OCI-LY1 (cell line): ENCODE results near the gene B3GNT2.
"Not testable (repeated sequence)": the region's sequence is repeated elsewhere in the genome, so short reads cannot be mapped to it uniquely, and the experiment has no call there.

Source experiments
- H2AFZ ChIP-seq: fragments of 200-600 bp; sonication (generic), shearing (Covaris generic); 2 replicates; pipeline ENCODE4 v1.6.0; 2014; ENCODE audit warnings: antibody characterized with exemption, mild to moderate bottlenecking, low read length
- H3F3A ChIP-seq: fragments of 200-600 bp; sonication (generic), shearing (Covaris generic); 2 replicates; pipeline ENCODE4 v1.6.0; 2014; ENCODE audit warnings: mild to moderate bottlenecking, antibody characterized with exemption, low read length, moderate library complexity; ENCODE audit not compliant: insufficient read depth
- H3K27ac ChIP-seq: fragments of 200-600 bp; sonication (generic); 2 replicates; pipeline ENCODE4 v1.5.1; 2014; ENCODE audit warnings: low read length, mixed run types, mild to moderate bottlenecking, low read depth; ENCODE audit not compliant: poor library complexity, severe bottlenecking
- H3K27me3 ChIP-seq: fragments of 200-600 bp; sonication (generic); 2 replicates; pipeline ENCODE4 v1.6.0; 2014; ENCODE audit warnings: antibody characterized with exemption, mild to moderate bottlenecking, low read length, moderate library complexity; ENCODE audit not compliant: insufficient read depth
- H3K36me3 ChIP-seq: fragments of 200-600 bp; sonication (generic); 2 replicates; pipeline ENCODE4 v1.6.1; 2014; ENCODE audit warnings: mild to moderate bottlenecking, antibody characterized with exemption, low read length, moderate library complexity, mixed read lengths; ENCODE audit not compliant: insufficient read depth
- H3K4me1 ChIP-seq: fragments of 200-600 bp; sonication (generic); 2 replicates; pipeline ENCODE4 v1.5.1; 2014; ENCODE audit warnings: mild to moderate bottlenecking, low read length, moderate library complexity; ENCODE audit not compliant: insufficient read depth, severe bottlenecking
- H3K4me2 ChIP-seq: fragments of 200-600 bp; sonication (generic), shearing (Covaris generic); 2 replicates; pipeline ENCODE4 v1.6.1; 2014; ENCODE audit warnings: low read length
- H3K4me3 ChIP-seq: fragments of 200-600 bp; sonication (generic); 2 replicates; pipeline ENCODE4 v1.5.1; 2014; ENCODE audit warnings: low read length, low read depth, mild to moderate bottlenecking, mixed read lengths; ENCODE audit not compliant: poor library complexity, severe bottlenecking
- H3K79me2 ChIP-seq: fragments of 200-600 bp; shearing (Covaris generic); 2 replicates; pipeline ENCODE4 v1.6.1; 2016; ENCODE audit warnings: mixed run types, low read length, mixed read lengths; ENCODE audit not compliant: insufficient read depth
- H3K9ac ChIP-seq: fragments of 200-600 bp; sonication (generic), shearing (Covaris generic); 2 replicates; pipeline ENCODE4 v1.6.1; 2014; ENCODE audit warnings: mild to moderate bottlenecking, low read length, mixed read lengths
- H3K9me2 ChIP-seq: fragments of 200-600 bp; sonication (generic), shearing (Covaris generic); 2 replicates; pipeline ENCODE4 v1.6.1; 2014; ENCODE audit warnings: low read depth, mild to moderate bottlenecking, low read length, mixed read lengths
- H3K9me3 ChIP-seq: fragments of 200-600 bp; shearing (Covaris generic); 2 replicates; pipeline ENCODE4 v1.6.1; 2014; ENCODE audit warnings: low read length, mixed read lengths
- H4K20me1 ChIP-seq: fragments of 200-600 bp; sonication (generic), shearing (Covaris generic); 2 replicates; pipeline ENCODE4 v1.6.0; 2016; ENCODE audit warnings: mild to moderate bottlenecking, low read length; ENCODE audit not compliant: insufficient read depth
- EZH2 ChIP-seq: fragments of 200-600 bp; sonication (generic), shearing (Covaris generic); IDR thresholded peaks from 2 replicates; pipeline ENCODE4 v1.8.0; 2017; ENCODE audit warnings: borderline replicate concordance, mixed run types, mild to moderate bottlenecking, antibody characterized with exemption, low read length, moderate library complexity, mixed read lengths
- TF ChIP-seq, protein P1 (sequence below): fragments of 200-600 bp; sonication (generic), shearing (Covaris generic); IDR thresholded peaks from 2 replicates; pipeline ENCODE4 v1.5.1; 2017; ENCODE audit warnings: mild to moderate bottlenecking, antibody characterized with exemption, low read length, moderate library complexity, mixed read lengths

Gene B3GNT2

DNA sequence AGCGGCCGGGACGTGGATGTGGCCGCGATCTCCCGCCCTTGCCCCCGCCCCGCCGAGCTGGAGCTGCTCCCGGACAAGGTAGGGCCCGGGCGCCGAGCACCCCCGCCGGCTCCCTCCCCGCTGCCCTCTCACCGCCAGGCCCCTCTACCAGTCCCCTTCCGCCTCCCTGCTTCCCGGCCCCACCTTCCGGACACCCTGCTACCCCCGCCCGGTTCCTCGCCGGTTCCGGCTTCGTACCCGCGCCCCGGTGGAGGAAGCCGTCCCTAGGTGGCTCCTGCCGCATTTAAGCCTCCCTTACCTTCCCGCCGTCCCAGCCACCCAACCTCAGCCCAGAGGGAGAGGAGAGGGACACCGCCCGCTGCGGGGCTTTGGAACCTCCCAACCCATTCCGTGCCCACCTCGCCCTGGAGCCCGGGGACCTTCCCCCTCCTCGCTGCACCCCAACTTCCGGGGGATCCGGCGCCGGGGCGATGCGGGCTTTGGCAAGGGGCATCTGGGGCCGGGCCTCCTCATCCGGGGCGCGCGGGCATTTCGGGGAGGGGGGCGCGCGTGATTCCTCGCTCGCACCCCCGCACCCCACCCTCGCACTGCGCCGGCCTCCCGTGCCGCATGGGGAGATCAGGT, 475 bp downstream of the B3GNT2 start:
- peaks cover 67% of the 10 kb centered on the region for H3K4me1 ChIP-seq
- no peaks in the 10 kb centered on the region for H3K9me3 ChIP-seq
- H3K4me3 ChIP-seq = peak overlapping the region; percentile 99
- H3K9ac ChIP-seq = peak overlapping the region; percentile 99
- no peak for TF ChIP-seq EZH2
- TF ChIP-seq, protein P1, sequence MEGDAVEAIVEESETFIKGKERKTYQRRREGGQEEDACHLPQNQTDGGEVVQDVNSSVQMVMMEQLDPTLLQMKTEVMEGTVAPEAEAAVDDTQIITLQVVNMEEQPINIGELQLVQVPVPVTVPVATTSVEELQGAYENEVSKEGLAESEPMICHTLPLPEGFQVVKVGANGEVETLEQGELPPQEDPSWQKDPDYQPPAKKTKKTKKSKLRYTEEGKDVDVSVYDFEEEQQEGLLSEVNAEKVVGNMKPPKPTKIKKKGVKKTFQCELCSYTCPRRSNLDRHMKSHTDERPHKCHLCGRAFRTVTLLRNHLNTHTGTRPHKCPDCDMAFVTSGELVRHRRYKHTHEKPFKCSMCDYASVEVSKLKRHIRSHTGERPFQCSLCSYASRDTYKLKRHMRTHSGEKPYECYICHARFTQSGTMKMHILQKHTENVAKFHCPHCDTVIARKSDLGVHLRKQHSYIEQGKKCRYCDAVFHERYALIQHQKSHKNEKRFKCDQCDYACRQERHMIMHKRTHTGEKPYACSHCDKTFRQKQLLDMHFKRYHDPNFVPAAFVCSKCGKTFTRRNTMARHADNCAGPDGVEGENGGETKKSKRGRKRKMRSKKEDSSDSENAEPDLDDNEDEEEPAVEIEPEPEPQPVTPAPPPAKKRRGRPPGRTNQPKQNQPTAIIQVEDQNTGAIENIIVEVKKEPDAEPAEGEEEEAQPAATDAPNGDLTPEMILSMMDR = no peak; the same call in 1 of the 2 replicates
- H4K20me1 ChIP-seq = no peaks in the 10 kb centered on the region
- peak overlapping the region; percentile 92 for H3K4me2 ChIP-seq
- no peaks in the 10 kb centered on the region for H3F3A ChIP-seq
- H3K27me3 ChIP-seq = no peaks in the 10 kb centered on the region
- peaks cover 51% of the 10 kb centered on the region for H3K79me2 ChIP-seq
- no peak overlapping the region for H2AFZ ChIP-seq
- peak overlapping the region; percentile 86 for H3K27ac ChIP-seq
- no peaks in the 10 kb centered on the region for H3K9me2 ChIP-seq
- peaks cover 11% of the 10 kb centered on the region; the same call in 1 of the 2 replicates for H3K36me3 ChIP-seq

DNA sequence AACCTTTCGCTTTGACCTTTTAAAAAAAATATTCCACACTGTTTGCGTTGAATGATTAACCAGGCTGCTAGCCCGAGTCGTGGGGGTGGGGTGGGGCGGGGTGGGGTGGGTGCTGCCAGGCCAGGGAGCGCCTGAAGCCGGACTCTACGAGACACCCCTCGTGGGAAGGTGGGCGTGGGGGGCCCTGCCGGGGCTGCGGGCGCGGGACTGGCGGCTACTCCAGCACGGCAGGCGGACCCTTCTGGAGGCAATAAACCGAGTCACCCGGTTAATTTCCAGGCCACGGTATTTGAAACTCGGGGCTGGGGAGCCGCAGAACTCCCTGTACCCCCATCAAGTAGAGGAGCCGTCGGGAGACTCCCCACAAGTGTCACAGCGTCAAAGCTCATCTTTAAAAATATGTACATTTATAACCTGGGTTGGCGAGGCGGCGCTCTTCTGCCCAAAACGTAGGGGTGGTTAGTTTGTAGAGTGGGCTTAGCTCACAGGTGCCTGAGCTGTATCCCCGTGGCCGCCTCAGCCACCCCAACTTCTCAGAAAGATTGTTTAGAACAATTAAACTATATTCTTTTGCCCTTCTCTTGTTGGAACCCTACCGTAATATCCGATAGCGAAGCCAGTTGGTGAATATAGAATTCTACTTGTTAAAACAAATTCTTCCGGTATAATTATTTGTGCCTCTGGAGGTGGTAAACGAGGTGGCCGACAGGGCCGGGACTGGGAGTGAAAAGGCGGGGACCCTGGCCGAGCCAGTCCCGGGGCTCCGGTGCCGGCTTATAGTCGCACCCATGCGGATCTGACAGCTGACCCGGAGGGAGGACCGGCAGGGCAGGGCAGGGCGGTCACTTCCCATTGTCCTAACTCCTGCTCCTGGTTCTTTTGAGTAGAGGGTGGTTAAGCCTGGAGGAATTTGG, 1.4 kb downstream of the B3GNT2 start:
- no peaks in the 10 kb centered on the region for H3K9me3 ChIP-seq
- peaks cover 4% of the 10 kb centered on the region; the same call in 1 of the 2 replicates for H4K20me1 ChIP-seq
- H3K79me2 ChIP-seq = peaks cover 60% of the 10 kb centered on the region

DNA sequence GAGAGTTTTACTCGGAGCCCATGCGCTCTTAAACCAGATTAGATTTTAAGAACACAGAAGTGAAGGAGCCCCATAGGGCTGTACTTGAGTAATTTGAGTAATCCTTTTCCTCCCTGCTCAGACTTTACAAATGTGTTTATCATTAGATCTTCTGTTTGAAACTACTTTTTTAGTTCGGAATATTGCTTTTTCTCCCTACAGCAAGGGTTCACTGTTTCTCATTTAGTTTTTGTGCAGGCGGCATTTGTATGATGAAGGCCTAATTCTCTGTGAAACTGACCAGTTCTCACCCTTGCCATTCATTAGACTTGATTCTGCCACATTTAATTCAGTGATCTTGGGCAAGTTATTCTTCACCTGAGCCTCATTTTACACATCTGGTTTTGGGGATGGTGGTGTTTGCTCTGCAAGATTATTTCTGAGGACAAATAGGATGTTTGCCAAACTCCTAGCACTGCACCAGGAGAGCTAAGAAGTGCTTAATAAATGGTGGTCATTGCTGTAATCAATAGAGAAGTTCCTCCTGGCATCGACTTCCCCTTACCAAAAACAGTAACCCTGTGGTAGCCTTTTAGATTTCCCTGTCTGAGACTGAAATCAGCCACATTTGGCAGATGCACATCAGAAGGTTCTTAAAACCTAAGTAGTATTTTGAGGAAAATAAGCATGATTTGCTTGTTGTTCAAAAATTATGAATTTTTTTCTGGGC, 2.2 kb downstream of the B3GNT2 start:
- Histone ChIP-seq H2AFZ (no peak overlapping the region), H3K4me3 (peak overlapping the region; percentile 99), H3K79me2 (peaks cover 68% of the 10 kb centered on the region), H4K20me1 (peaks cover 4% of the 10 kb centered on the region; the same call in 1 of the 2 replicates), H3K9me3 (no peaks in the 10 kb centered on the region), H3F3A (no peaks in the 10 kb centered on the region), H3K4me2 (peak overlapping the region; percentile 92), H3K9ac (peak overlapping the region; percentile 99), H3K36me3 (peaks cover 16% of the 10 kb centered on the region; the same call in 1 of the 2 replicates), H3K27ac (peak overlapping the region; percentile 73), H3K4me1 (peaks cover 73% of the 10 kb centered on the region), H3K9me2 (no peaks in the 10 kb centered on the region), H3K27me3 (no peaks in the 10 kb centered on the region)
- TF ChIP-seq, protein P1 = no peak
- no peak for TF ChIP-seq EZH2

More for the DNA sequence above, 1.4 kb downstream of the B3GNT2 start:
- Histone ChIP-seq H2AFZ (no peak overlapping the region), H3K9me2 (no peaks in the 10 kb centered on the region), H3K27ac (peak overlapping the region; percentile 86), H3K36me3 (peaks cover 16% of the 10 kb centered on the region; the same call in 1 of the 2 replicates), H3F3A (no peaks in the 10 kb centered on the region), H3K27me3 (no peaks in the 10 kb centered on the region), H3K9ac (peak overlapping the region; percentile 99), H3K4me2 (peak overlapping the region; percentile 92), H3K4me3 (peak overlapping the region; percentile 99), H3K4me1 (peaks cover 75% of the 10 kb centered on the region)
- TF ChIP-seq, protein P1 = peak; percentile 53
- no peak for TF ChIP-seq EZH2

DNA sequence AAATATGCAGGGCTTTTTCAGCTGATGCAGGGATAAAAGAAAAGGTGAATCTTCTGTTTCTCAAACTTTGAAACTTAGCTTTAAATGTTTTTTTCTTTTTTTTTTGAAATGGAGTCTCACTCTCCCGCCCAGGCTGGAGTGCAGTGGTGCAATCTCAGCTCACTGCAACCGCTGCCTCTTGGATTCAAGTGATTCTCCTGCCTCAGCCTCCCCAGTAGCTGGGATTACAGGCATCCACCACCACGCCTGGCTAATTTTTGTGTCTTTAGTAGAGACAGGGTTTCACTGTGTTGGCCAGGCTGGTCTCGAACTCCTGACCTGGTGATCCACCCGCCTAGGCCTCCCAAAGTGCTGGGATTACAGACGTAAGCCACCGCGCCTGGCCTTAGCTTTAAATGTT, 2.9 kb downstream of the B3GNT2 start:
- Histone ChIP-seq H3K4me3 (peak overlapping the region; percentile 99), H3K4me2 (peak overlapping the region; percentile 92), H3K79me2 (peaks cover 76% of the 10 kb centered on the region), H3K4me1 (peaks cover 70% of the 10 kb centered on the region), H3K36me3 (peaks cover 16% of the 10 kb centered on the region; the same call in 1 of the 2 replicates), H3K9ac (peak overlapping the region; percentile 99), H3K27ac (peak overlapping the region; percentile 73)
- not testable (repeated sequence) for H3K9me2 ChIP-seq, H3K9me3 ChIP-seq, H3K27me3 ChIP-seq, H3F3A ChIP-seq, H2AFZ ChIP-seq, H4K20me1 ChIP-seq
